ENCODE results near the gene ADAM19.

ADAM19 gene

DNA sequence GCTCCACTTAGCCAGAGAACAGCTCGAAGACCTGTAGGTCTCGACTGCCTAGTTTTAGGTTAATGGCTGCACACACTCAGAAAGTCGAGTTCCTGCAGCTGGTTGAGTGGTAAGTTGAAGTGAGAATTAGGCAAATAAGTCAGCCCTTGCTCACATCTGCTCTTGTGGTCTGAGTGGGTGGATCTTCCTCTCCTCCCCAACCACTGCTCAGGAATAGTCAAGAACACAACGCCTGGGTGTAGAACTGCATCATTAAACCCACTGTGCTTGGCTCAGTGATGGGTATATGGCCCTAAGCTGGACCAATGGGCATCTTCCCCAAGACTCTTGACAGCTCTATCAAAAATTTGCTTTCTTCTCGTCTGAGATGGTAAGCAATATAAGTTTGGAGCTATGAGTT is 20.9 kb upstream of the ADAM19 start:
- DNase-seq (ENCODE audit: low read depth) = no peak

DNA sequence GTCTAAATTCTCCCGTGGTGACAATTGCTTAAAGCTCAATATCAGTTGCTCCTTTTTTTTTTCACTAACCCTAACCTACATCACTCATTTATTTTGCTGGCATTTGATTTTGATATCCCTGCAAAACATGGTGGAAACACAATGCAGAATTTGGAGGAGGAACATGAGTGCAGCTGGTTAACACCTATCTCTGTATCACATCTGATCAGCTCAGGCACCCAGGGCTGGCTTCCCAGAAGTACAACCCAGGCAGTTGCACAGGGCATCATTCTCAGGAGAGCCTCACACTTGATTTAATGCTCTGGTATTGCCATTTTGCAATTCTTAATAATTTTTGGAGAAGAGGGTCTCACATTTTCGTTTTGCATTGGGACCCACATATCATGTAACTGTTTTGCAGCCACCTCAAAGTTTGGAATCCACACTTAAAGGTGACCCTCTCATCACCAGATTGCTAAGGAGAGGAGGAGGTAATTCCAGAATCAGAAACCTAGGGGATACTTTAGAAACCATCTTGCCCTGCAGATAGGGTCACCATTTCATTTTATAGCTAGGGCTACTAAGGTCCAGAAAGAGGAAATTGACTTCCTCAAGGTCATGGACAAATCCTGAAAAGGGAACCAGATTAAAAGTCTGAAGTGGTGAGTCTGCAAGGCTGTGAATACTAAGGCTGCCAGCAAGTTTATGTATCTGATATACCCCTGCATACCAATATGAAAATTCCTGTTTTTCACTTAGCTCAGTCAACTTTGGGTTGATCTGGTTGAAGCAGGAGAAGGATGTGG is 19.3 kb upstream of the ADAM19 start:
- DNase-seq (ENCODE audit: low read depth) = no peak

DNA sequence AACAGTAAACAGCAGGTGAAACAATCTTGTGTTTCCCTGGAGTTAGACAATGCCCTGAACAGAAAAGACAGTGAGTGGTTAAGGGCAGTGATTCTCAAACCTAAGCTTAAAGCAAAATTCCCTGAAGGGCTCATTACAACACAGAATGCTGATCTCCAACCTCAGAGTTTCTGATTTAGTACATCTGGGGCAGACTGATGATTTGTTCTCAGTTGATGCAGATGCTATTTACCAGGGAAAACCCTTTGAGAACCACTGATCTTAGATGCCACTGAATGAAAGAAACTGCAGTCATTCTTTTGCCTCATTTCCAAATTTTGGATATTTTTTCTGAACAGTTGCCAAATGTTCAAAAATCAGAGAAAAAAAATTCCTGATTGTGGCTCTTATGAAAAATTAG is 18.7 kb upstream of the ADAM19 start:
- no peak for DNase-seq (ENCODE audit: low read depth)

DNA sequence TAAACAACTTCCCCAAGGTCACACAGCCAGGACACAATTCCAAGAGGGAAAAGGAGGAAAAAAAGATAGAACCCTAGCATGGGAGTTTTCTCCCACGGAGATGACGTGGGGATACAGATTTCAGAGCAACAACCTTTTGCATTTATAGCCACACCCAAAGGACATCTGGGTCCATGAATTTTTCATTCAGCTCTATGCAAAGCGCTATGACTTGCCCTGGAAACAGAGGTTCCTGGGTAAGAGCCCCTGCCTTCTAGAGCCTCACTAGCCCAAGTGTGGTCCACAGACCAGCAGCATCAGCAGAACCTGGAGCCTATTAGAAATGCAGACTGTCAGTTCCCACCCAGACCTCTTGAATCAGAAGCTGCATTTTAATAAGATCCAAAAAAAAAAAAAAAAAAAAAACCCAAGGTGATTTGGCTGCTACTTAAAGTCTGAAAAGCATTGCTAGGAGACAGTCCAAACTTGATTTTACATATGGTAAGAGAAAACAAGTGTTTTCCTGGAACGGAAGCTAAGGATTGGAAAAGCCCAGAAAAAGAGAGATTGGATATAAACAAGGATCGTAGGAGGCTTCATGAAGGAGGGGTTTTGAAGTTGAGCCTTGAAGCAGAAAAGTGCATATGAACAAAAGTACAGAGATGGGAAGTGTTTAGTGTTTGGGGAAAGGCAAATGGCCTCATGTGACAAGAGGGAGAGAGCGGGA is 17.6 kb upstream of the ADAM19 start:
- no peak for DNase-seq (ENCODE audit: low read depth)

DNA sequence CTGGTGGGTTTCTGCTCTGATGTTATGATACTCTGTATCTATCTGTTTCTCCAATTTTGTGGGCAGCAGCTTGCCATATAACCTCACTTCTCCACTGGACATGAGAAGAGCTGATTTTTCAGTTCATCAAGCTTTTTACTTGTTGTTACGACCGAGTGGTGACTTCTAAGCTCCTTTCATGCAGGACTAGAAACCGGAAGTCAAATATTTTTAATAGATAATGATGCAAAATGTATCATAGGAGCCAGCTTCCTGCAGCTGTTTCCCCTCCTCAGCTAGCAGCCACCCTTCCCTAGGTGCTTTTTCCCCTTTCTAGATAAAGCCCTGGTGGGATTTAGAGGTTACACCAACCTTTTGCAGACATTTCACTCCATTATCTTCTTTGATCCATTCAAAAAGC is 17.0 kb upstream of the ADAM19 start:
- DNase-seq (ENCODE audit: low read depth) = no peak

DNA sequence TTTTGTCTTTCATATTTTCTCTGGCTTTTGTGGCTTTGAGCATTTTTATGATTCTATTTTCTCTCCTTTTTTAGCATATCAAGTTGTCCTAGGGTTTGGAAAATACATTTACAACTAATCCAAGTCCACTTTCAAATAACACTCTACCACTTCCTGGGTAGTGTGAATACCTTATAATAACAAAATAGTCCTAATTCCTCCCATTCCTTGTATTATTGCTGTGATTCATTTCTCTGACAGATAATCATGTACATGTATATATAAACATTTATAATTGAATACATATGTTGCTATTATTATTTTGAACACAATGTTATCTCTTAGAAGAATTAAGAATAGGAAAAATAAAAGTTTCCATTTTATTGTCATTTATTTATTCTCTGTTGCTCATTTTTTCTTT is 14.9 kb upstream of the ADAM19 start:
- no peak for DNase-seq (ENCODE audit: low read depth)

DNA sequence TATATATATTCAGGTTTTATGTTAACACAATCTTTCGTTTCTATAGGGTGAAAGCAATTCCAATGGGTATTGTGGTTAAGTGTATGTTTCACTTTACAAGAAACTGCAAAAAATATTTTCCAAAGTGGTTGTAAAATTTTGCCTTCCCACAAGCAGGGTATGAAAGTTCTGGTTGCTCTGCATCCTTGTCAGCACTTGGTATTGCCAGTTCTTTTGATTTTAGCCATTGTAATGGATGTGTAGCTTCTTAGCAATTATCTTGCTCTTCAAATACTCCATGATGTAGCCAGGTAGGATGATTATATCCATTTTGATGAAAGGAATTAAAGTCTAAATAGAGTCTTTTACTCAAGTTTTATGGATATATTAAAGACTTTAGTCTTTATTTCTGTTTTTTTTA is 9.1 kb upstream of the ADAM19 start:
- no peak for DNase-seq (ENCODE audit: low read depth)

DNA sequence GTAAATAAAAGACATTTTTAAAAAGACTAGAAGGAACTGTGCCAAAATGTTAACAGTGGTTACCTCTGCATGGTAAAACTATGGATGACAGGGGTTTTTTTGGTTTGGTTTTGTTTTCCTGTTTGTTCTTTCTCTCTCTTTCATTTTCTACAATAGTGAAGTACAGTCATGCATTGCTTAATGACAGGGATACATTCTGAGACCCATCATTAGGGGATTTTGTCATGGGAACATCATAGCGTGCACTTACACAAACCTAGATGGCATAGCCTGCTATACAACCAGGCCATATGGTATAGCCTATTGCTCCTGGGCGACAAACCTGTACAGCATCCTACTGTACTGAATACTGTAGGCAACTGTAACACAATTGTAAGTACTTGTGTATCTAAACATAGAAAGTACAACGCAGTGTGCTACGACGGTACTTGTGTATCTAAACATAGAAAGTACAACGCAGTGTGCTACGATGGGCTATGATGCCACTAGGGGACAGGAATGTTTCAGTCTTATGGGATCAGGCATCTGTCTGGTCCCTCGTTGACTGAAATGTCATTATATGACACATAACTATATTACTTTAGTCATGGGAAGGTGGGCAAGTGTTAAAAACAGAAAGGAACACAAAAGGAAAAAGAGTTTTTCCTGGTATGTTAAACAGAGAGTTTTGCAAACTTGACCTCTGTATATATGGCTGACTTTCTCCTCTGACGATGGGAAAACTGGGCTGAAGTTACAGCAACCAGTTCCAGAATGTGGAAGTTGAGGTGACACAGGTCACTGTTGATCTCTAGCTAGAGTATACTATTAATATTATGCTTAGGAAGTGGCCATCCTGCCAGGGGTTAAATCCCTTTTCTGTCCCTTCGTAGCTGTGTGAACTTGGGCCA is 7.4 kb upstream of the ADAM19 start:
- DNase-seq (ENCODE audit: low read depth) = no peak

DNA sequence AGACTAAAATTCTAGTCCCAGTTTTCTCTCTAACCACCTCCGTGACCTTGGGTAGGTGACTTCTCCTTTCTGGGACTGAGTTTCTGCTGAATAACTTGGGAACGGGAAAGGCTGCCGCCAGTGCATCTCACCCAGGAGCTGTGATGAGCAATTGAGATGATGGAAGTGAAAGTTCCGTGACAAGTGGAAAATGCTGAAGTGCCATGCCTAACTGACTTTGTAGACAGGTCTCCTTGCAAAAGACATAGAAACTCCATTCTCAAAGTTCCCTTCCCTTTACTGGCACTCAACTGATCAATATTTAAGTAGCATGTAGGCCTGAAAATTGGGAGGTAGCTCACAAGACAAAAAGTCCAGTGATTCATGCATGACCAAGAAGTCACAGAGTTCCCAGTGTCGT is 6.3 kb upstream of the ADAM19 start:
- DNase-seq (ENCODE audit: low read depth) = no peak

DNA sequence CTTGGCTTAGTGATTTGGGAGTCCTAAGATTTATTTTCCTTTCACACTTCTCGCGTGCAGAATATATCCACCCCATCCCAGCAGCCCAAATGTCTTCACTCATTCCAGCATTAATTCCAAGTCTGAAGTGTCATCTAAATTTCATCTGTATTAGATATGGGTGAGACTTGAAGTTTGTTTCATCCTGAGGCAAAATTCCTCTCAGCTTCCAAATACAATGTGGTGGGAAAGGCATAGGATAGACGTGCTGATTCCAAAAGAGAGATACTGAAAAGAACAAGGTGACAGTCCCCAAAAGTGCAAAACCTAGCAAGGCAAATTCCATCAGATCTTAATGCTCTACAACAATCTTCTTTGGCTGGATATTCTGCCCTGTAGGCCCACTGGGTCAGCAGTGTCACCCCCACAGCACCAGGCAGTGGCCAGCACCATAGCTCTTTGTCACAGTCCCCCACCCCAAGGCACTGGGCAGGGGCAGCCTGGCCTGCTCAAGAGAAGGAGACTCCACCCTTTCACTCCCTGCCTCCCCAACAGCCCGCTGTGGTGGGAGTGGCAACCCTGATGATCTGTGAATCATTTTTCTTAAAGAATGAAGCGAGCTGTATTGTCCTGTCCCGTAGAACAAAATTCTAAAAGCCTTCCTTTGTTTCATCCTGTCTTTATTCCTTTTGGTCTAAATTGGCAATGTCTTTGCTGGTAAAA is 2.7 kb upstream of the ADAM19 start:
- DNase-seq (ENCODE audit: low read depth) = no peak

DNA sequence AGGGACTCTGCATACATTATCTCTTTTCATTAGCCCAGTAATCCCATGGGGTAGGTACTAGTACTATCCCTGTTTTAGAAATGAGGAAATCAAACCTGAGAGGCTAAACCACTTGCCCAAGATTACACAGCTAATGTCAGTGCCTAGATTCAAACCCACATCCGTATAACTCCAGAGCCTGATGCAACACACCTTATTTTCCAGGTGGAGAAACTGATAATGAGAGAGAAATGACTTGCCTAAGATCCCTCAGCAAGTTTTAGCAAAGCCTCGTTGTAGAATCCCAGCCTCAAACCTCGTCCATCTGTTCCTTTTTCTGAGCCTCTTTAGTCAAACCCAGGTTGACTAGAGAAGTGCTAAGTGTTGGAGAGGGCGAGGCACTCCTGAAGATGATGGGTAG is 1.1 kb upstream of the ADAM19 start:
- DNase-seq (ENCODE audit: low read depth) = no peak

DNA sequence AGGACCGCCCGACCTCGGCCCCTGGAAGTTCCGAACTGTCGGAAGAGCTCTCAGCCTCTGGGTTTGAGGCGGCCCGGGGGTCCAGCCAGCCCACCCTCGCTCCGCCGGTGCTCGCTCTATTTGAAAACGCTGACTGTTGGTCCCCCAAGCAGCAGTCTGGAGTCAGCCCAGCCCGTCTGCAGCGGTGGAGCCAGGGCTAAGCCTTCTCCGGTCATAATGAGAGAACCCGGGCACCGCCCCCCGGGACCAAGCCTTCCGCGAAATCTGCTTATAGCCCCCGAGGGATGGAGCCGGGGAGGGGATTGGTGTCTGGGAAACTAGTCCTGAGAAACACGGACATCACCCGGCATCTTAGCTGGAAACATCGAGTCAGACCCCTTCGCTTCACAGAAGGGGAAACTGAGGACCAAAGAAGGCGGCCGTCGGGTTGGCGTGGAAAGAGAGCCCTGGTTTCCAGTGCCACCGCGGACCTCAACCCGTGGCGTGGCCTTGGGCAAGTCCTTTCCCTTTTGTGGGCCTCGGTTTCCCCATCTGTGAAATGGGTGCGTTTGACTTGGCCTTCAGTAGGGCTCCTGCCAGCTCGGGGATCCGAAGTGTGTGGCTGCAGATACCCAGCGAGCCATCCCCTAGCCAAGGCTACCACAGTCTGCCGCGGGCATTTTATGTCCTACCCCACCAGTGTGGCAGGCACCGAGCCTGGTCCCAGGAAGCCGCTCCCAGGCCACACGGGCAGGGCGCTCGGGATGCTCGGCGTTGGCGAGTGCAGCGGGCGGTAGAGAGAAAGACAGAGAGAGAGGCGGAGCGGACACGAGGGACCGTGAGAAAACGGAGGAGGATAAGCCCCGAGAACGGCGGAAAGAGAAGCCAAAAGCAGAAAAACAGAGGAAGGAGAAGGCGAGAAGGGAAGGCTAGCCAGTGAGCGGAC is 857 bp downstream of the ADAM19 start:
- no peak for DNase-seq (ENCODE audit: low read depth)

DNA sequence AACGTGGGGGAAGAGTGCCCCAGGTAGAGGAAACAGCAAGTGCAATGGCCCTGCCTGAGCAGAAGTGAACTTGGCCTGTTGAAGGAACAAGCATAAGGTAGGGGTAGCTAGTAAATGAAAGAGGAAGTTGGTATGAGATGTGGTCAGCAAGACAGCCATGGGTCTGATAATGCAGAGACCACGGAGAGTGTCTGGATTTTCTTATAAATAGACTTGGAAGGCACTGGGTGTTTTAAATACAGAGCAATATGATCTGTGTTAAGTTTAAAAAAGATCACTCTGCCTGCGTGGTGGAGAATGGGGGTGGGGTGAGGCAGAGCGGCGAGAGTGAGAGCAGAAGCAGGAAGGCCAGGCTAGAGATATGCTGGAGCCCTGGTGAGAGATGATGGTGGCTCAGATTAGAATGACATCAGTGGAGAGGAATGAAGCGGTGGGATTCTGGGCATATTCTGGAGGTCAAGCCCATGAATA is 4.2 kb downstream of the ADAM19 start:
- DNase-seq (ENCODE audit: low read depth) = peak; percentile 24

DNA sequence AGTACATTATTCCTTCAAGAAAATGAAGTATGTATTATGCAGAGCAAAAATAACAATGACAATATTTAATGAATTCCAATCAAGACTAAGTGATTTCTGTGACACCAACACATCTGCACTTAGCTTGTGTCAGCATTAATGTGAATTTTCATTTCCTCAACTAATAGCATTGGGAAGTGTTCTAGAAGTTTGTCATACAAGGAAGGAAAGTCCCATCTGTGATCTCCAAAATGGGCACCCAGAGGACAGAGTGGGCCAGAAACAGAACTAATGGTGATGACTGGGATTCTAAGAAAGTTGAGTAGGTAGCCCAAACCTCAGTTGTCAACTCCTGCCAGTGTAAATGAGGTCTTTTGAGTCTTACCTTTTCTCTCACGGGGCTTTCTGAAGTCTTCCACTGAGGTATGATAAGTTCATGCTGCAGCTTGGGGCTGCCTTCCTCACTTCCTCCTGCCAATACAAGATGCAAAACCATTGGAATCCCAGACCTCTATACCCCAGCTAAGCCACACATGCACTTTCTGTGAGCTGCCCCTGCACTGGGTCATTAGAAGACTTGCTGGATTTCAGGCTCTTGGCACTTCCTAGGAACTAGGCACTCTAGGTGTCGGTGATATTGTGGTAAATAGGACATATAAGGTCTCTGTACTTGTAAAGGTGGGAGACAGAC is 4.9 kb downstream of the ADAM19 start:
- DNase-seq (ENCODE audit: low read depth) = no peak

DNA sequence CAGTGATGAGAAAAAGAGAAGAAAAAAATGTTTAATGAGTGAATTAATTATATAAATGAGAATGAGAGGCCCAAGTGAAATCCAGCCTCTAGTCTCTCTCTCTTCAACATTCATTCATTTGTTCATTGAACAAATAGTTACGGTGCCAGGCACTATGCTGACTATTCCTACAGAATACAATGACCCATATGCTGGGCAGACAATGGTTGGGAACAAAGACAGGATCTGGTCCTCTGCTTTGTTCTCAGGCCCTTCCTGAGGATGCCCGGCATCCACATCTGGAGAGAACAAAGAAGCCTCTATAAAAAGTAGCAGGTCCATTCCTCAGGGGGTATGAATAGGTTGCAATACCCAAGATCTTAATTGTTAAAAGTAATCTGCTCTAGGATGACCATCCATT is 6.9 kb downstream of the ADAM19 start:
- no peak for DNase-seq (ENCODE audit: low read depth)

DNA sequence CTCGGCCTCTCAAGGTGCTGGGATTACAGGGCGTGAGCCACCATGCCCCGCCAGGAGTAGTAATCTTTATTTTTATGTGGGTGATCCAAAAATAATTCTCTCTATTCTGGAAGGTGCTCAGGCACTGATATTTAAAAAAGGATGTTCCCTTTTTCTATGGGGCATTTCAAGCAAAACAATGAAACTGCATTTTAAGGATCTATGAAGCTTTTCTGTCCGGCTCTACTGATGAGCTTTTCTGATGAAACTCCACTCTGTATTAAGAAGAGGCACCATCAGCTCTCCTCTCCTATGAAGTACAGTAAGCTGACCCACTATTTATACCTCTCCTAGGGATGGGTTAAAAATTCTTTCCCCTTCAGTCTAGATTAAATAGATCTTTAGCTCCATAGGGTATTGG is 7.4 kb downstream of the ADAM19 start:
- no peak for DNase-seq (ENCODE audit: low read depth)

DNA sequence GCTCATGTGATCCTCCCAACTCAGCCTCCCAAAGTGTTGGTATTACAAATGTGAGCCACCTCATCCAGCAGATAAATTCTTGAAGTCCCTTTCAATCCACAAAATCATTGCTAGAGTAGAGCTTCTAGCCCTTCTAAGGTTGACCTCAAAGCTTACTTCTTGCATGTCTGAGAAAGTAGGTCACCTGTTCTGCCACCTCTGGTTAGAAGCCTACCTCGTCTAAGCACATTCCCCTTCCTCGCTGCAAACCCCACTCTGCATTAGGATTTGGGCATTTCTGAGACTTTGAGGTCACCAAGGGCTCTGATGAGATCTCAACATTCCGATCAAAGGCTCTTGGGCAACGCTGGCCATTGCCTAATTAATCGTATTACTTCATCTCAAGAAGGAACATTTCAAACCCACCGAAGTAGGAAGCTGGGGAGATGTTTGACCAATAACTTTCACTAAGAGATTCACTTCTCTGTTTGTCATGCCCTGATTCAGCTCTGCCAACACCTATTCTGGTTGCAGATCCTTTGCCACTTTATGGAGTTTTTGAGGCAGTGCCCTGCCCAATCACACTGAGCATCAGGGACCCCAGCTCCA is 8.6 kb downstream of the ADAM19 start:
- DNase-seq (ENCODE audit: low read depth) = no peak

DNA sequence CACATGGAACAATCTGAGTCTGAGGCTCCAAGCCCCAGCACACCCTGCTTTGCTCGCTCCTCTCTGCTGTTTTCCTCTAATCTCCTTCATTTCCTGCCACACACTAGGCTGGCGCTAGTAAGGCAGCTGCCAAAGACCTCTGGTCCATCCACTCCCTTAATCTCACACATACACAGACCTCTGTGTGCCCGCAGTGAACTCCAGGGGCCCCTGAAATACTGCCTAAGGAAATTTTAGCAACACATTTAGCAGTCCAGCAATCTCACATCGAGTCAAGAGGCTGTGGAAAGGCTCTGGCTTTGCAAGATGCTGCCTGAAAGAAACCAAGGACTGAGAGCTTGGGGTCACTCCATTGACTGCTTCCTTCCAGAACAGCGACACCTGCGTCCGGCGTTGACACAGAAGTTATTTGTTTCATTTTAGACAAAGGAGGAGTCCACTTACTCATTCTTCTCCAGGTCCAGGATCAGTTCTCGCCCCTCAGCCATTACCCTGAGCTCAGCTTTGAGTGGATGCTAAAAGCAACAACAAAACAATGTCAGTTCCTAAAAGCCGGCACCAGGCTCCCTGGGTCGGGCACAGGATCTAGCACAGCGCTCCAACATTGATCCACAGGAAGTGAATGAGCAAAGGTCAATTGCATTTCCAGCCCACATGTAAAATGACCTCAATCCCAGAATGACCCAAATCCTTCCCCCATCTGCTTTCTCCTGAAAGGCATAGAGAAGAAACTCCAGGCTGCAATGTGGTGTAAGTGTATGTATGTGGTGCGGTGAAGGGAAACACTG is 11.5 kb downstream of the ADAM19 start:
- no peak for DNase-seq (ENCODE audit: low read depth)

DNA sequence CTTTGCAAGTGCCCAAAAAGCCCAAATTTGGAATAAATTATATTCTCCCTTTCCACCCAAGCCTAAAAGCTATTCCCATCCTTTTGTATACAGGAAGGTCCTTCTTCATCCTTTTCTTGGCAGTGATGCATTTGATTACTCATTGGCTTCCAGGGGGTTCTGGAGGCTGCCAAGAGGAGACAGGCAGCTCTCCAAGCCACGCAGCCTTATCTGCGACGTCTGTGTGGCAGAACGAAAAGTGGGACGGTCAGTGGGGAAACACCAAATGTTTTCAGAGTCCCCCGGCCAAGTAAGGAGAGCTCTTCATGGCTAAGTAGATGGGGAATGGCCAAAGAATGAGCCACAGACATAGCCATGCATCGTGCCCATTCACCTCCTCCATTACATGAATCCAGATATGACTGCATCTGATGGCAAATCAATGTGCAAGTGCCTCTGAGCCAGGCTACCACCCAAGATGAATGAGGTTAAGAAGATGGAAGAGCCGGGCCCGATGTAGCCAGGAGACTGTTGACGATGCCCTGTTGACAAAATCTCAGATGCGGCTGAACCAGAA is 12.1 kb downstream of the ADAM19 start:
- DNase-seq (ENCODE audit: low read depth) = no peak

Measured in CMK (cell line).